Measurements from ENCODE around the gene KIZ.

KIZ gene

DNA sequence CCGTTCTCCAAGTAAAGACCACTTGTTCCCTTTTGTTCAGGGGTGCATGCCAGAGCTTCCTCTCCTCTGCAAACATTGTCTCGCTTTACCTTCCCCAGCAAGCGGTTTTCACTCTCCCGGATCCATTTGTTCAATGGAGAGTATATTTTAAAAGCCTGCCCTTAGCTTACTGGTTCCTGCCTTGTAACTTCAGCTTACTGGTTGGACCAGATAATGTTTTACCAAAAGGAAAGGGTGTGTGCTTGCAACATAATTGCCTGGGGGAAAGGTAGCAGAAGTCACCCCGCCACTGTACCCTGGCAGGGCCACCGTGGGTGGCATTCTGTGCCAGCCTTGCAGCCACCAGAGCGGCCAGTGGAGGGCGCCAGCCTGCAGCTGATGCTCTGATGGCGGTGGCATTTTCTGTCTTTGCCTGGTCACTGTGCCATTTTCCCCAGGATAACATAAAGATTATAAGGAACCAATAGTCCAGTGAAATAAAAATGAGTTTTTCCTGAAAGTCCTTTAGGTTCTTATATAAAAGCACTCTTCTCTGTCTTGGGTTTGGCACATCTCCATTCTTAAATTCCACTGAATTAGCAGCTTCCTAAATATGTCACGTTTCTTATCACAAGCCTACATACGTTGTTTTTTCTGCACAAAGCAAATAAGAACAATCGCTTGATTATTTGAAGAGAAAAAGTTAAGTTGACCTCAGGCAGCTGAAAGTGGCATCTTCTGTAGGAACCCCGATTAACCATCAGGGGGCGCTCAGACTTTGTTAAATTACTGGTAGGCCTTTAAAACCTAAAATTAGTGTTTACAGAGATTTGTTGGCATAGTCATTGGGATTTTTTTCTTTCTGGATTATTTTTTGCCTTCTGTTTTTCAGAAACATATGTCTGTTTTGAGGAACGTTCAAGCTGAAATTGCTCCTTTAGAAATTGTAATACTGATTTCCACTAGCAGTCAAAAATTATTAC, 109.9 kb downstream of the KIZ start:
- Histone ChIP-seq H3K4me1 (peaks cover 0 to 7% (median 0%) of the 10 kb centered on the region in 4 donors), H3K27me3 (no peaks in the 10 kb centered on the region), H3K9me3 (no peaks in the 10 kb centered on the region), H3K27ac (no peak overlapping the region), H3K36me3 (peaks cover 22 to 42% (median 23%) of the 10 kb centered on the region in 3 donors), H3K4me3 (no peak overlapping the region)
- intact Hi-C loops (cut with DNase I; ENCODE audit: low total_unique reads): loop anchor here (5.0 to 10.0 kb wide), 2 partner anchors 129 to 272 kb away; no protein-coding TSS in a partner anchor
- TF ChIP-seq, protein P1, sequence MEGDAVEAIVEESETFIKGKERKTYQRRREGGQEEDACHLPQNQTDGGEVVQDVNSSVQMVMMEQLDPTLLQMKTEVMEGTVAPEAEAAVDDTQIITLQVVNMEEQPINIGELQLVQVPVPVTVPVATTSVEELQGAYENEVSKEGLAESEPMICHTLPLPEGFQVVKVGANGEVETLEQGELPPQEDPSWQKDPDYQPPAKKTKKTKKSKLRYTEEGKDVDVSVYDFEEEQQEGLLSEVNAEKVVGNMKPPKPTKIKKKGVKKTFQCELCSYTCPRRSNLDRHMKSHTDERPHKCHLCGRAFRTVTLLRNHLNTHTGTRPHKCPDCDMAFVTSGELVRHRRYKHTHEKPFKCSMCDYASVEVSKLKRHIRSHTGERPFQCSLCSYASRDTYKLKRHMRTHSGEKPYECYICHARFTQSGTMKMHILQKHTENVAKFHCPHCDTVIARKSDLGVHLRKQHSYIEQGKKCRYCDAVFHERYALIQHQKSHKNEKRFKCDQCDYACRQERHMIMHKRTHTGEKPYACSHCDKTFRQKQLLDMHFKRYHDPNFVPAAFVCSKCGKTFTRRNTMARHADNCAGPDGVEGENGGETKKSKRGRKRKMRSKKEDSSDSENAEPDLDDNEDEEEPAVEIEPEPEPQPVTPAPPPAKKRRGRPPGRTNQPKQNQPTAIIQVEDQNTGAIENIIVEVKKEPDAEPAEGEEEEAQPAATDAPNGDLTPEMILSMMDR (IDR thresholded peaks at IDR 0.05): peak; percentile 64 to 68
- DNase-seq: peak in 1 of 2 donors; percentile 33

DNA sequence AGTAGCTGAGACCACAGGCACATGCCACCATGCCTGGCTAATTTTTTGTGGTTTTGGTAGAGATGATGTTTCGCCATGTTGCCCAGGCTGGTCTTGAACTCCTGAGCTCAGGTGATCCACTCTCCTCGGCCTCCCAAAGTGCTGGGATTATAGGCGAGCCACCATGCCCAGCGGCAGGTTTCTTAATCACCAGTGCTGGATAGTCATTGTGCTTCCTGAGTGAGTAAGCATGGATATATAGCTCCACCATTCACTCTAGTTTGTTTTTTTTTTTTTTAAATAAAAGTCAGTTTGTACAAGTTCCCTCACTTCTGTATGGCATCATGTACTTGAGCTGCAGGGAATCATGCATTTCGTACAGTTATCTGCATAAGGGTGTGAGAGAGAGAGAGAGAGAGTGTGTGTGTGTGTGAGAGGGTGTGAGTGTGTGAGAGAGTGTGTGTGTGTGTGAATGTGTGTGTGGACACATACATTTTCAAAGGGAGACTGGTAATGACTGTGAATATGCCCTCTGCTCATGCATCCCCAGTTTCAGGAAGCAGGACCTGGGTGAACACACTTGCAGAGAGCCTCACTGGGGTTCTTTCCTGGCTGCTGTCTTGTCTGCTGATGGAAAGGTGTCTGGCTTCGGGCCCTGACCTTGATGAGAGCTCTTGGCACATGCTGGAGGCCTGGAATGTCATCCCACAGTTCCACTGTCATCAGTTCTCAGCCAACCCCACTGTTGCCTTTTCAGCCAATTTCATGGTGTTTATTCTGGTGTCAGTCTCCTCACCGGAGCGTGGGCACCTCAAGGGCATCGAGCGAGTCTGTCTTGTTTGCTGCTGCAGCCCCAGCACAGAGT, 112.3 kb downstream of the KIZ start:
- intact Hi-C loops (cut with DNase I; ENCODE audit: low total_unique reads): loop anchor here (5.0 to 10.0 kb wide), 2 partner anchors 127 to 269 kb away; no protein-coding TSS in a partner anchor
- no peak overlapping the region for H3K27ac ChIP-seq
- H3K9me3 ChIP-seq: no peaks in the 10 kb centered on the region
- peaks cover 0 to 7% (median 0%) of the 10 kb centered on the region in 4 donors for H3K4me1 ChIP-seq
- peaks cover 8 to 38% (median 12%) of the 10 kb centered on the region in 3 donors for H3K36me3 ChIP-seq
- no peak overlapping the region for H3K4me3 ChIP-seq
- DNase-seq: no peak
- TF ChIP-seq, protein P1 (IDR thresholded peaks at IDR 0.05): no peak
- no peaks in the 10 kb centered on the region for H3K27me3 ChIP-seq

DNA sequence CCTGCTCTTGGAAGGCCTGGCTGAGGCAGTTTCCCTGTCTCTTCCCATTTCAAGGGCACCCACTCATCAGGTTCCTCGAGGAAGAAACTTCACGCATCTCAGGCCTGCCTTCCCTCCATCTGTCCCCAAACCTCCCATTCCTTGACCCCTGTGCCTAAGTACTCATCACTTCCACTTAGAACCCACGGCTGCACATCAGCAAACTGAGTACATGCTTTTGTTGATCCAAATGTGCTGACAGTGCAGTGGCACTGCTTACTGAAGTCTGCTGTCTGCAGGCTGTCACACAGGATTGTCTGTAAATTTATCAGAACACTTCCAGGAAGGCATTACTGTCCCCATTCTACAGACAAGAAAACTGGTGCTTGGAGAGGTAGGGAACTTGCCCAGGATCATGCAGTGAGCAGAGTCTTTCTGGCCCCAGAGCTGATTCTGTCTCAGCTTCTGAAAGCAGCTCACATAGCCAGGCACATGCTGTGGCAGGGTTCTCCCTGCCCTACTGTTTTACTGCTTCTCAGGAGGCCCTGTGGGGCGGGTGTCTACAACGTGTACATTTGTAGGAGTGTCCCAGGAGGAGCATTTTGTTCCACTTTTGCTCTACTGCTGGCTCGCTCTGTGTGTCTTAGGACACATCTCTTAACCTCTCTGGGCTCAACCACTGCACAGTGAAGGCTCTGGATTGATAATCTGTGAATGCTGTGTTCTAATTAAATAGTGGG, 113.1 kb downstream of the KIZ start:
- intact Hi-C loops (cut with DNase I; ENCODE audit: low total_unique reads): loop anchor here (5.0 to 10.0 kb wide), 2 partner anchors 126 to 268 kb away; no protein-coding TSS in a partner anchor
- DNase-seq: no peak
- H3K27me3 ChIP-seq: no peaks in the 10 kb centered on the region
- H3K4me3 ChIP-seq: no peak overlapping the region
- no peaks in the 10 kb centered on the region for H3K9me3 ChIP-seq
- peaks cover 15 to 45% (median 17%) of the 10 kb centered on the region in 3 donors for H3K36me3 ChIP-seq
- TF ChIP-seq, protein P1 (IDR thresholded peaks at IDR 0.05): no peak
- peaks cover 0 to 7% (median 0%) of the 10 kb centered on the region in 4 donors for H3K4me1 ChIP-seq
- no peak overlapping the region for H3K27ac ChIP-seq

DNA sequence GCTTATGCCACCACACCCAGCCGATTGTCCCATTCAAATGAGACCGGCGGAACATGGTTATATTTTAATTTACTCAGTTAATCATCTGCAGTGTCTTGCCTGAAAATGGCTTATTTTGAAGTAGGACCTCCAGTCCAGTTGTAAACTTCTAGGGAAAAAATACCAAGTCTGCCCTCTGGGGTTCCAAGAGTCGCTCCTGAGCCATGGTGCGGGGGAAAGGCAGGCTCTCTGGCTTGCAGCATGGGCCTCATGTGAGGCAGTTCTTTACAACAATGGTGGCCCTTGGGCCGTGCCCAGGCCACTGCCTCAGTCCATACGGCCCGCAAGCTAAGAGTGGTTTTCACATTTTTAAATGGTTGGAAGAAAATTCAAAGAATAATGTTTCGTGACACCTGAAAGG, 114.5 kb downstream of the KIZ start:
- TF ChIP-seq, protein P1 (IDR thresholded peaks at IDR 0.05): no peak
- Histone ChIP-seq H3K9me3 (no peaks in the 10 kb centered on the region), H3K36me3 (peaks cover 27 to 58% (median 31%) of the 10 kb centered on the region in 3 donors), H3K4me1 (peaks cover 0 to 7% (median 0%) of the 10 kb centered on the region in 4 donors), H3K27me3 (no peaks in the 10 kb centered on the region), H3K27ac (no peak overlapping the region), H3K4me3 (no peak overlapping the region)
- intact Hi-C loops (cut with DNase I; ENCODE audit: low total_unique reads): no loop called here
- no peak for DNase-seq

DNA sequence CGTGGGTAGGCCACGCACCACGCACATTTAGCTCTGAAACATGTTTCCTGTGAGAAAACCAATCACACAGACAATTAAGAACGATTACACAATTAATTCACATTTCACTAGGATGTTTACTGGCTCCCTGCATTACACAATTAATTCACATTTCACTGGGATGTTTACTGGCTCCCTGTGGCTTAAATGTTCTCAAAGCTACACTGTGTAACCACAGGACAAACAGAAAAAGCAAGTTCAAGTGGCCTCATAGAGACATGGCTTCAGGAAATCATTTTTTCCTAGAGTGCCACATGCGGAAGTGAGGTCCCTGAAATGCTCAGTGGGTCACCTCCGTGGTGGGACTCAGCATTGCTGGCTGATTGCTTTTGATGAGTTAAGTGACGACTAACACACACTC, 115.5 kb downstream of the KIZ start:
- peaks cover 36 to 68% (median 41%) of the 10 kb centered on the region in 3 donors for H3K36me3 ChIP-seq
- DNase-seq: no peak
- TF ChIP-seq, protein P1 (IDR thresholded peaks at IDR 0.05): no peak
- H3K4me3 ChIP-seq: no peak overlapping the region
- H3K27me3 ChIP-seq: no peaks in the 10 kb centered on the region
- H3K4me1 ChIP-seq: peaks cover 0 to under 1% (median 0%) of the 10 kb centered on the region in 4 donors
- intact Hi-C loops (cut with DNase I; ENCODE audit: low total_unique reads): no loop called here
- H3K9me3 ChIP-seq: no peaks in the 10 kb centered on the region
- no peak overlapping the region for H3K27ac ChIP-seq

Data from tibial artery (tissue), 4 donors.